ENCODE data around the gene TCHP. TPM values are rescaled to one million over a fixed set of nuclear protein-coding genes. Genes with fewer than 3 reads are reported as not detected.

Gene TCHP
- total and polyA plus RNA-seq, 2 of the 13 experiments (the other 11 are each of a cell fraction or from before 2014, with no cell fraction given): 6.7 to 12.2 TPM

- TF ChIP-seq ZNF781 (CRISPR knock-in tag; IDR thresholded peaks at IDR 0.05; ENCODE audit: borderline replicate concordance, not compliant biosample characterization) (no peak), ZNF460 (CRISPR knock-in tag; IDR thresholded peaks at IDR 0.05; ENCODE audit: borderline replicate concordance) (no peak), MXI1 (IDR thresholded peaks at IDR 0.05; ENCODE audit: borderline replicate concordance, low read depth, low read length) (peak; percentile 67; the same call in 1 of the 3 replicates), RARA (CRISPR knock-in tag; IDR thresholded peaks at IDR 0.05) (peak; percentile 37; the same call in 1 of the 2 replicates), PHF8 (CRISPR knock-in tag; IDR thresholded peaks at IDR 0.05) (peak; percentile 92), ZNF569 (CRISPR knock-in tag; IDR thresholded peaks at IDR 0.05; ENCODE audit: borderline replicate concordance) (peak; percentile 77; the same call in 1 of the 2 replicates), IRX3 (CRISPR knock-in tag; IDR thresholded peaks at IDR 0.05; ENCODE audit: borderline replicate concordance, low read depth) (peak; percentile 34), FOXK2 (IDR thresholded peaks at IDR 0.05) (peak; percentile 65; the same call in 1 of the 2 replicates), IRF2 (CRISPR knock-in tag; IDR thresholded peaks at IDR 0.05) (peak; percentile 90), ZNF101 (CRISPR knock-in tag; IDR thresholded peaks at IDR 0.05; ENCODE audit: borderline replicate concordance, low read depth) (0 out of 2 replicates have a peak, but pooled peaks have one; percentile 62), HNF4G (IDR thresholded peaks at IDR 0.05; ENCODE audit: borderline replicate concordance, low read depth, low read length) (no peak), HNF4G (CRISPR knock-in tag; IDR thresholded peaks at IDR 0.05; ENCODE audit: borderline replicate concordance, low read depth) (no peak), ZBTB37 (CRISPR knock-in tag; IDR thresholded peaks at IDR 0.05) (no peak), KLF9 (CRISPR knock-in tag; IDR thresholded peaks at IDR 0.05; ENCODE audit: low read depth) (peak; percentile 38; the same call in 1 of the 2 replicates), KLF16 (CRISPR knock-in tag; IDR thresholded peaks at IDR 0.05) (peak in 1 of 2 experiments; percentile 59; a peak in 2 of 4 replicates), ZNF713 (CRISPR knock-in tag; IDR thresholded peaks at IDR 0.05) (no peak), MTA1 (CRISPR knock-in tag; IDR thresholded peaks at IDR 0.05; ENCODE audit: borderline replicate concordance) (peak; percentile 71; the same call in 1 of the 2 replicates)
- TF ChIP-seq, protein P1, sequence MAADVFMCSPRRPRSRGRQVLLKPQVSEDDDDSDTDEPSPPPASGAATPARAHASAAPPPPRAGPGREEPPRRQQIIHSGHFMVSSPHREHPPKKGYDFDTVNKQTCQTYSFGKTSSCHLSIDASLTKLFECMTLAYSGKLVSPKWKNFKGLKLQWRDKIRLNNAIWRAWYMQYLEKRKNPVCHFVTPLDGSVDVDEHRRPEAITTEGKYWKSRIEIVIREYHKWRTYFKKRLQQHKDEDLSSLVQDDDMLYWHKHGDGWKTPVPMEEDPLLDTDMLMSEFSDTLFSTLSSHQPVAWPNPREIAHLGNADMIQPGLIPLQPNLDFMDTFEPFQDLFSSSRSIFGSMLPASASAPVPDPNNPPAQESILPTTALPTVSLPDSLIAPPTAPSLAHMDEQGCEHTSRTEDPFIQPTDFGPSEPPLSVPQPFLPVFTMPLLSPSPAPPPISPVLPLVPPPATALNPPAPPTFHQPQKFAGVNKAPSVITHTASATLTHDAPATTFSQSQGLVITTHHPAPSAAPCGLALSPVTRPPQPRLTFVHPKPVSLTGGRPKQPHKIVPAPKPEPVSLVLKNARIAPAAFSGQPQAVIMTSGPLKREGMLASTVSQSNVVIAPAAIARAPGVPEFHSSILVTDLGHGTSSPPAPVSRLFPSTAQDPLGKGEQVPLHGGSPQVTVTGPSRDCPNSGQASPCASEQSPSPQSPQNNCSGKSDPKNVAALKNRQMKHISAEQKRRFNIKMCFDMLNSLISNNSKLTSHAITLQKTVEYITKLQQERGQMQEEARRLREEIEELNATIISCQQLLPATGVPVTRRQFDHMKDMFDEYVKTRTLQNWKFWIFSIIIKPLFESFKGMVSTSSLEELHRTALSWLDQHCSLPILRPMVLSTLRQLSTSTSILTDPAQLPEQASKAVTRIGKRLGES (CRISPR knock-in tag; IDR thresholded peaks at IDR 0.05; ENCODE audit: borderline replicate concordance): no peak
- TF ChIP-seq, protein P2, sequence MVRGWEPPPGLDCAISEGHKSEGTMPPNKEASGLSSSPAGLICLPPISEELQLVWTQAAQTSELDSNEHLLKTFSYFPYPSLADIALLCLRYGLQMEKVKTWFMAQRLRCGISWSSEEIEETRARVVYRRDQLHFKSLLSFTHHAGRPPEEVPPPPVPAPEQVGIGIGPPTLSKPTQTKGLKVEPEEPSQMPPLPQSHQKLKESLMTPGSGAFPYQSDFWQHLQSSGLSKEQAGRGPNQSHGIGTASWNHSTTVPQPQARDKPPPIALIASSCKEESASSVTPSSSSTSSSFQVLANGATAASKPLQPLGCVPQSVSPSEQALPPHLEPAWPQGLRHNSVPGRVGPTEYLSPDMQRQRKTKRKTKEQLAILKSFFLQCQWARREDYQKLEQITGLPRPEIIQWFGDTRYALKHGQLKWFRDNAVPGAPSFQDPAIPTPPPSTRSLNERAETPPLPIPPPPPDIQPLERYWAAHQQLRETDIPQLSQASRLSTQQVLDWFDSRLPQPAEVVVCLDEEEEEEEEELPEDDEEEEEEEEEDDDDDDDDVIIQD (CRISPR knock-in tag; IDR thresholded peaks at IDR 0.05; ENCODE audit: low read depth): 0 out of 2 replicates have a peak, but pooled peaks have one; percentile 35
- TF ChIP-seq, protein P3, sequence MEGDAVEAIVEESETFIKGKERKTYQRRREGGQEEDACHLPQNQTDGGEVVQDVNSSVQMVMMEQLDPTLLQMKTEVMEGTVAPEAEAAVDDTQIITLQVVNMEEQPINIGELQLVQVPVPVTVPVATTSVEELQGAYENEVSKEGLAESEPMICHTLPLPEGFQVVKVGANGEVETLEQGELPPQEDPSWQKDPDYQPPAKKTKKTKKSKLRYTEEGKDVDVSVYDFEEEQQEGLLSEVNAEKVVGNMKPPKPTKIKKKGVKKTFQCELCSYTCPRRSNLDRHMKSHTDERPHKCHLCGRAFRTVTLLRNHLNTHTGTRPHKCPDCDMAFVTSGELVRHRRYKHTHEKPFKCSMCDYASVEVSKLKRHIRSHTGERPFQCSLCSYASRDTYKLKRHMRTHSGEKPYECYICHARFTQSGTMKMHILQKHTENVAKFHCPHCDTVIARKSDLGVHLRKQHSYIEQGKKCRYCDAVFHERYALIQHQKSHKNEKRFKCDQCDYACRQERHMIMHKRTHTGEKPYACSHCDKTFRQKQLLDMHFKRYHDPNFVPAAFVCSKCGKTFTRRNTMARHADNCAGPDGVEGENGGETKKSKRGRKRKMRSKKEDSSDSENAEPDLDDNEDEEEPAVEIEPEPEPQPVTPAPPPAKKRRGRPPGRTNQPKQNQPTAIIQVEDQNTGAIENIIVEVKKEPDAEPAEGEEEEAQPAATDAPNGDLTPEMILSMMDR (CRISPR knock-in tag; IDR thresholded peaks at IDR 0.05): peak; percentile 81
Measured at GRCh38 chr12:109899783-109900751, at the start of gene TCHP (continued).

Data from HepG2 (cell line).